Lower lobe of right lung (tissue), 2 donors: ENCODE results near the gene NCKIPSD. TPM values are rescaled to one million over a fixed set of nuclear protein-coding genes. Genes with fewer than 3 reads are reported as not detected.
A peak's percentile ranks its signal among the peaks of the same experiment; 100 is the strongest.

ENCODE experiments used
- ATAC-seq, 2 donors: fragments of 200-7000 bp; cut with Tn5 transposase; one replicate each; pipeline ENCODE4 v1.9.1; 2020 to 2022; ENCODE audit warnings: mild to moderate bottlenecking in 2 of 2, moderate library complexity in 2 of 2
- DNase-seq: peaks from one replicate; pipeline ENCODE4 v3.0.0-alpha.2; 2020
- H3K27ac ChIP-seq: fragments of 200-600 bp; one replicate; pipeline ENCODE4 v1.8.0; 2022
- H3K27me3 ChIP-seq: fragments of 200-600 bp; one replicate; pipeline ENCODE4 v1.8.0; 2022; ENCODE audit warnings: low read depth
- H3K36me3 ChIP-seq: fragments of 200-600 bp; one replicate; pipeline ENCODE4 v1.8.0; 2022; ENCODE audit warnings: mild to moderate bottlenecking
- H3K4me1 ChIP-seq: fragments of 200-600 bp; one replicate; pipeline ENCODE4 v1.8.0; 2022
- H3K4me3 ChIP-seq: fragments of 200-600 bp; one replicate; pipeline ENCODE4 v1.8.0; 2022; ENCODE audit warnings: mild to moderate bottlenecking
- H3K9me3 ChIP-seq: fragments of 200-600 bp; one replicate; pipeline ENCODE4 v1.8.0; 2022
- intact Hi-C: fragments of 100-400 bp; cut with DNase I; formaldehyde crosslinking; loops from one replicate; pipeline ENCODE4 v1.11.0; 2022
- total RNA-seq: library from RNA; stranded (reverse); fragmentation: NEBNext Ultra II Directional; extraction: Animal tissue kit (Norgen Biotek cat#: 25700); gene quantifications from one replicate; pipeline ENCODE4 v1.2.1, GENCODE V29; 2021
- TF ChIP-seq, protein P1 (sequence below): fragments of 200-600 bp; IDR thresholded peaks from one replicate; pipeline ENCODE4 v1.8.0; 2022; ENCODE audit warnings: antibody characterized with exemption, mild to moderate bottlenecking
- donor health status: DM: no; HTN: yes; CAD: no; lungs with severe emphysema.

The NCKIPSD gene
- total RNA-seq, 1 donor from 2014 or later: 20.7 TPM

DNA sequence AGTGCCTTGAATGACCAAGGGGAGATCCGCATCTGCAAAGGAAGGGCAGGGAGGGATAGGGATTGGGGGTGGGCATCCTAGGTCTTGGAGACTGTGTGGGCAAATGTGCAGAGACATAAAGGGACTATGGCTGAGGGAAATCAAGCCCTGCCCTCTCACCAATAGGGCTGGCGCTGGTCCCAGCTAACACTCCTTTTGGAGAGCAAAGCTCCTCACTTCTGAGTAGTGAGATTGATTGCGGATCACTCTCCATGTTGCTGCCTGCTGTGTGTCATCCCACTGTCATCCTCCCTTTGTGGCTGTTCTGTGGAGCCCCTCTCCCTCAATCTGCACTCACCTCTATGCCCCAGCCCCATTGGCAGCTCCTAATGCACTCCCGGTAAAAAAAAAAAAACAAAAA lies 20.8 kb downstream of the NCKIPSD start:
- no peaks in the 10 kb centered on the region for H3K9me3 ChIP-seq
- ATAC-seq: no peak
- H3K27me3 ChIP-seq: peaks cover 38% of the 10 kb centered on the region
- DNase-seq: no peak
- no peaks in the 10 kb centered on the region for H3K36me3 ChIP-seq
- no peak overlapping the region for H3K27ac ChIP-seq
- no peak overlapping the region for H3K4me3 ChIP-seq
- TF ChIP-seq, protein P1, sequence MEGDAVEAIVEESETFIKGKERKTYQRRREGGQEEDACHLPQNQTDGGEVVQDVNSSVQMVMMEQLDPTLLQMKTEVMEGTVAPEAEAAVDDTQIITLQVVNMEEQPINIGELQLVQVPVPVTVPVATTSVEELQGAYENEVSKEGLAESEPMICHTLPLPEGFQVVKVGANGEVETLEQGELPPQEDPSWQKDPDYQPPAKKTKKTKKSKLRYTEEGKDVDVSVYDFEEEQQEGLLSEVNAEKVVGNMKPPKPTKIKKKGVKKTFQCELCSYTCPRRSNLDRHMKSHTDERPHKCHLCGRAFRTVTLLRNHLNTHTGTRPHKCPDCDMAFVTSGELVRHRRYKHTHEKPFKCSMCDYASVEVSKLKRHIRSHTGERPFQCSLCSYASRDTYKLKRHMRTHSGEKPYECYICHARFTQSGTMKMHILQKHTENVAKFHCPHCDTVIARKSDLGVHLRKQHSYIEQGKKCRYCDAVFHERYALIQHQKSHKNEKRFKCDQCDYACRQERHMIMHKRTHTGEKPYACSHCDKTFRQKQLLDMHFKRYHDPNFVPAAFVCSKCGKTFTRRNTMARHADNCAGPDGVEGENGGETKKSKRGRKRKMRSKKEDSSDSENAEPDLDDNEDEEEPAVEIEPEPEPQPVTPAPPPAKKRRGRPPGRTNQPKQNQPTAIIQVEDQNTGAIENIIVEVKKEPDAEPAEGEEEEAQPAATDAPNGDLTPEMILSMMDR: no peak
- intact Hi-C loops: no loop called here
- peaks cover 21% of the 10 kb centered on the region for H3K4me1 ChIP-seq

DNA sequence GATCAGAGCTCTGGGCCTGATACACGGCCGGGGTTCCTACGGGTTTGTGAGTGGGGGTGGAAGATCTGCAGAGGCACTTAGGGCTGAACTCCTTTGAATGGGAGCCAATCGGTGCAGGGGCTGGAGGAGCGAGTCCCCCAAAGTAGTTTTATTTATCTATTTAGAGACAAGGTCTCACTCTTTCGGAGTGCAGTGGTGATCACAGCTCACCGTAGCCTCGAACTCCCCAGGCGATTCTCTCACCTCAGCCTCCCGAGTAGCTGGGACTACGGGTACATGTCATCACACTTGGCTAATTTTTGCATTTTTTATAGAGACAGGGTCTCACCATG lies 21.4 kb downstream of the NCKIPSD start:
- TF ChIP-seq, protein P1: peak; percentile 28
- H3K36me3 ChIP-seq: no peaks in the 10 kb centered on the region

DNA sequence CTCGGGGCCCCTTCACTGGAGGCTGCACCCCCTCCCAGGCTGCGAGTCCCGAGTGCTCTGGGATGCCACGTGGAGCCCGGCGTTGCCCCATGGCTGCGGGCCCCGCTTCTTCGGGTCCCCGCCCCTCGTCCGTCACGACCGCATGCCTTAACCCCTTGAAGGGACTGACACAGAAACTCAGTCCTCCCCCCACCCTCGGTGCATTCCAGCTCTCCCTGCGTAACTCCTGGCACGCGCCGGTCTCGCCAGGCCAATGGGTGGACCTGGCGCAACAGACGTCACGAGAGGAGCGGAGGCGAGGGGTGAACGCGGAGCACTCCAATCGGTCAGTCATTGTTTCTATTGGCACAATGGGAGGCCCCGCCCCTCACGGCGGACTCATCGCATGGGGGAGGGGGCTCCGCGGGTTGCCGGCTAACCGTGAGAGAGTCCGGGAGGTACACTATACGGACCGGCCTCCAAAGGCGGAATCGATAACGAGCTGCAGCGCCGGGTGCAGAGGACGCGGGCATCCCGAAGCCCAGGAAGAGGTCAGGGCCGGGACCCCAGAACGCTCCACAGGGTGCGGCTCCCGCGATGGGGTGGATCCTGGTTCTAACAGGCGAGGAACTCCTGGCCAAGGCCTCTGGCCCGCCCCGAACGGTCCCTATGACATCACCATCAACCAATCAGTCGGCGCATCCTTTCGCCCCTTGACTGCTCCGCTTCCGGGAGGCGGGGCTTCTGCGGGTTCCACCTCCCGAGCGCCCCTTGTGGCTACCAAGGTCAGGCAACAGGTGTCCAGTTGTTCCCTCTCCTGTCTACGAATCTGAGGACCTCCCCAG lies 22.0 kb downstream of the NCKIPSD start:
- ATAC-seq (peak; percentile 91 to 92), DNase-seq (peak; percentile 93)
- Histone ChIP-seq H3K9me3 (no peaks in the 10 kb centered on the region), H3K27ac (peak overlapping the region; percentile 77), H3K4me1 (peaks cover 21% of the 10 kb centered on the region), H3K4me3 (peak overlapping the region; percentile 66), H3K27me3 (peaks cover 38% of the 10 kb centered on the region), H3K36me3 (no peaks in the 10 kb centered on the region)
- TF ChIP-seq, protein P1: peak; percentile 64
- intact Hi-C loops: no loop called here

More for the DNA sequence above, 21.4 kb downstream of the NCKIPSD start:
- Histone ChIP-seq H3K9me3 (no peaks in the 10 kb centered on the region), H3K27me3 (peaks cover 38% of the 10 kb centered on the region), H3K4me3 (peak overlapping the region; percentile 66), H3K4me1 (peaks cover 21% of the 10 kb centered on the region), H3K27ac (peak overlapping the region; percentile 77)
- DNase-seq (no peak), ATAC-seq (no peak)
- intact Hi-C loops: no loop called here

DNA sequence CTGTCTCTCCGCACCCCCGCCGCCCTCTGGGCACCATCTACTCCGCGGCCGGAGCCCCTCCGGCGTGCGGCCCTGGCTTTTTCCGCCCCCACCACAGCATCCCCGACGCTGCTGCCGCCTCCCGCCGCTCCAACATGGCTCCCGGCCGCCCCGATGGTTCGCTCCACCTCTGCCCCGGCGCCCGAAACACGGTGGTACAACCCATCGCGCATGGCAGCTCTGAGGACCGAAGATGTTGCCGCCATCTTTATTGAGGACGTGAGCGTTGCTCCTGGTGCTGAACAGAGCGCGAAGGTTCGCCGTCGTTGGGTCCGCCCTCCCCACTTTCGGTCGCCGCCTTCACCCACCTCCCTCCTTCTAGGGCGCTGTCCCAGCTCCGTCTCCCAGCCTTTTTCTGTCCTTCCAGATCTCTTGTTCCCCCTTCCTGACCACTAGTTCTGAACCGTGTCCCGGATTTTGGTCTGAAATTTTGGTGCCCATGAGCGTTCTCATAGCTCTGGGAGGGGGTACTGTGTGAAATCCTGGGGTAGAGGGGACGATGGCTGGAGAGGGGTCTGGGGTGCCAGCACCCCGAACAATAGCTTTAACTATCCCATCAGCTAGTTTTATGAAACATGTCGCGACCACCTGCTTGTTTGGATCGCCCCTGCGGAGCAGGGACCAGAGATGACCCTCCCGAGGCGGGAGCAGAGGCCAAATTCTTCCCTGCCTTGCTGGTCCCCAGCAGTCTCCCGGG lies 22.8 kb downstream of the NCKIPSD start, which contains the start of gene CELSR3:
Gene CELSR3, minus strand, starts transcription at position 134 of the 736 bp plus-strand sequence. CDS start 252 bp downstream, outside the sequence.
- intact Hi-C loops: no loop called here
- ATAC-seq: peak; percentile 49 to 61
- Histone ChIP-seq H3K4me3 (peak within 1 kb of the TSS; percentile 66), H3K9me3 (no peaks in the 10 kb centered on the region), H3K4me1 (peaks cover 21% of the 10 kb centered on the region), H3K36me3 (no peaks in the 10 kb centered on the region), H3K27me3 (peaks cover 38% of the 10 kb centered on the region), H3K27ac (peak within 1 kb of the TSS; percentile 77)
- peak; percentile 62 for DNase-seq
- TF ChIP-seq, protein P1: no peak

DNA sequence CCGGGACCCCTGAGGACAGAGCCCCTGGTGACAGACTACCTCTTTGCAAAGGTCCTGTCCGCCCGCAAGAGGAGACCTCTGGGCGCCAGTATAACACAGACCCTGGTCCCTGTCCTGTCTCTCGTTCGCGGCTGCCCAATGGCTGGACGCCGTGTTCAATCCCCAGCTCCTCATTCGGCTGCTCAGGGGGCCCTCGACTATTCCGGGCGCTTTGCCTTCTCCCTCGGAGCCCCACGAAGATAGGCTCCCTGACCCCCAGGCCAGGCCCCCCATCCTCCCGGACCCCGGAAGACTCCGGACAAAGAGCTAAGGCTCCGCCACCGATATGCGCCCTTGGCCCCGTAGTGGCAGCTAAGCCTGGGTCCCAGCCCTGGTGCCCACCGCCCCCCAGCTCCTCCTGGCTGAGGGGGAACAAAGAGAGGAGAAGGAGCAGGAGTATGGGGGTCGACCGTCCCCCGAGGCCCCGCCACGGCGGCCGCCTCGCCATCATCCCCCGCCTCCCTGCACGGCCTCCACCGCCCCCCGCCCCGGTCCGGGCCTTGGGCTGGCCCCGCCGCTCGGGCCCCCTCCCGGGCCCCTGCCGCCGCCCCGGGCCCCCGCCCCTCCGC lies 23.5 kb downstream of the NCKIPSD start:
- TF ChIP-seq, protein P1: no peak
- intact Hi-C loops: no loop called here
- H3K9me3 ChIP-seq: no peaks in the 10 kb centered on the region
- no peaks in the 10 kb centered on the region for H3K36me3 ChIP-seq
- no peak for DNase-seq
- no peak overlapping the region for H3K4me3 ChIP-seq
- peaks cover 22% of the 10 kb centered on the region for H3K4me1 ChIP-seq
- H3K27ac ChIP-seq: no peak overlapping the region
- no peak for ATAC-seq
- H3K27me3 ChIP-seq: peaks cover 38% of the 10 kb centered on the region
